Measurements from ENCODE around the gene LRRC49. TPM values are rescaled to one million over a fixed set of nuclear protein-coding genes. Genes with fewer than 3 reads are reported as not detected.

The LRRC49 gene
- total RNA-seq, 1 donor from 2014 or later, result 23.6 TPM

- no peak overlapping the region for H3K4me3 Mint-ChIP-seq (ENCODE audit: low read depth)
- H3K27me3 Mint-ChIP-seq, result peaks cover 12% of the 10 kb centered on the region
- no peak for TF ChIP-seq CTCF (IDR thresholded peaks at IDR 0.05; ENCODE audit: unreplicated experiment)
- peaks cover 4% of the 10 kb centered on the region for H3K36me3 Mint-ChIP-seq (ENCODE audit: insufficient read depth)
- peaks cover 21% of the 10 kb centered on the region for H3K9me3 Mint-ChIP-seq (ENCODE audit: low read depth)
- peaks cover 7% of the 10 kb centered on the region for H3K4me1 Mint-ChIP-seq (ENCODE audit: low read depth)
- H3K27ac Mint-ChIP-seq, result no peak overlapping the region
- DNase-seq (ENCODE audit: low spot score, unreplicated experiment), result no peak
Measured at GRCh38 chr15:71084264-71084663, 191.6 kb downstream of the LRRC49 start.

- H3K9me3 Mint-ChIP-seq (ENCODE audit: low read depth), result peaks cover 21% of the 10 kb centered on the region
- no peak overlapping the region for H3K27ac Mint-ChIP-seq
- TF ChIP-seq CTCF (IDR thresholded peaks at IDR 0.05; ENCODE audit: unreplicated experiment), result no peak
- peaks cover 12% of the 10 kb centered on the region for H3K27me3 Mint-ChIP-seq
- no peak overlapping the region for H3K4me3 Mint-ChIP-seq (ENCODE audit: low read depth)
- no peak for DNase-seq (ENCODE audit: low spot score, unreplicated experiment)
- H3K4me1 Mint-ChIP-seq (ENCODE audit: low read depth), result no peaks in the 10 kb centered on the region
- peaks cover 4% of the 10 kb centered on the region for H3K36me3 Mint-ChIP-seq (ENCODE audit: insufficient read depth)
Measured at GRCh38 chr15:71085809-71086208, 193.2 kb downstream of the LRRC49 start.

GRCh38 chr15:71088155-71088554, 195.5 kb downstream of the LRRC49 start:
- TF ChIP-seq CTCF (IDR thresholded peaks at IDR 0.05; ENCODE audit: unreplicated experiment), result no peak

GRCh38 chr15:71088683-71089082, 196.1 kb downstream of the LRRC49 start:
- Mint-ChIP-seq H3K9me3 (ENCODE audit: low read depth) (peaks cover 21% of the 10 kb centered on the region), H3K27ac (no peak overlapping the region), H3K36me3 (ENCODE audit: insufficient read depth) (peaks cover 4% of the 10 kb centered on the region), H3K27me3 (peaks cover 11% of the 10 kb centered on the region), H3K4me3 (ENCODE audit: low read depth) (no peak overlapping the region), H3K4me1 (ENCODE audit: low read depth) (no peaks in the 10 kb centered on the region)
- no peak for DNase-seq (ENCODE audit: low spot score, unreplicated experiment)
- TF ChIP-seq CTCF (IDR thresholded peaks at IDR 0.05; ENCODE audit: unreplicated experiment), result no peak

More at GRCh38 chr15:71088155-71088554, 195.5 kb downstream of the LRRC49 start:
- no peak overlapping the region for H3K27ac Mint-ChIP-seq
- H3K27me3 Mint-ChIP-seq, result peaks cover 9% of the 10 kb centered on the region
- peaks cover 21% of the 10 kb centered on the region for H3K9me3 Mint-ChIP-seq (ENCODE audit: low read depth)
- peaks cover 4% of the 10 kb centered on the region for H3K36me3 Mint-ChIP-seq (ENCODE audit: insufficient read depth)
- no peak overlapping the region for H3K4me3 Mint-ChIP-seq (ENCODE audit: low read depth)
- no peak for DNase-seq (ENCODE audit: low spot score, unreplicated experiment)
- H3K4me1 Mint-ChIP-seq (ENCODE audit: low read depth), result no peaks in the 10 kb centered on the region

- peaks cover 12% of the 10 kb centered on the region for H3K27me3 Mint-ChIP-seq
- H3K4me3 Mint-ChIP-seq (ENCODE audit: low read depth), result no peak overlapping the region
- peaks cover 21% of the 10 kb centered on the region for H3K9me3 Mint-ChIP-seq (ENCODE audit: low read depth)
- H3K27ac Mint-ChIP-seq, result no peak overlapping the region
- no peak for DNase-seq (ENCODE audit: low spot score, unreplicated experiment)
- H3K36me3 Mint-ChIP-seq (ENCODE audit: insufficient read depth), result peaks cover 4% of the 10 kb centered on the region
- TF ChIP-seq CTCF (IDR thresholded peaks at IDR 0.05; ENCODE audit: unreplicated experiment), result no peak
- H3K4me1 Mint-ChIP-seq (ENCODE audit: low read depth), result no peaks in the 10 kb centered on the region
Measured at GRCh38 chr15:71089801-71090200, 197.2 kb downstream of the LRRC49 start.

All from progenitor cell of endocrine pancreas (in vitro differentiated cells).